Measurements from ENCODE around the gene EYS. TPM values are rescaled to one million over a fixed set of nuclear protein-coding genes. Genes with fewer than 3 reads are reported as not detected.

Gene EYS
- total RNA-seq, 1 experiment from 2014 or later: not detected

DNA sequence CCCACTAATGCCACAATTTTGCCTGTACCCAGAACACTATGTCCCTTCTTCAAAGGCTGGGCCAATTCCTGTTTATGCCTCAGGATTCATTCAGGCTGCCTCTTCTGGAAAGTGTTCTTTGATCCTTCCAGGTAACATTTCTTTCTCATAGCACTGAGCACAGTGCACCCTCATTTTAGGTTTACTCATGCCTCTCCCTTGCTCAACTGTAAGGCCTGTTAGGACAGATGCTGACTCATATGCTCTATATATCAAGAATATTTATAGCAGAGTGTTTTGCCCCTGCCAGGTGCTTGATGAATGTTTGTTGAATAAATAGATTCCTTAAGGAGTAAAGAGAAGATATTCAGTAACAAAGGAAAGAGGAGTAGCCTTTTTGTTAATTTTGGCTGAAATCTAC is 1807.5 kb downstream of the EYS start:
- no peaks in the 10 kb centered on the region for H3K4me1 Mint-ChIP-seq
- H3K23ac ChIP-seq (ENCODE audit: insufficient read length, low read depth, low read length): no peak overlapping the region
- H3K18ac ChIP-seq (ENCODE audit: insufficient read length, low read depth, low read length): no peak overlapping the region
- no peaks in the 10 kb centered on the region for H3K27me3 ChIP-seq (ENCODE audit: insufficient read depth, low read length)
- no peak overlapping the region for H2BK120ac ChIP-seq (ENCODE audit: low read depth, low read length, poor library complexity, severe bottlenecking)
- H3K9me3 ChIP-seq (ENCODE audit: control insufficient read depth, low read depth, low read length): no peaks in the 10 kb centered on the region
- H3K14ac ChIP-seq (ENCODE audit: insufficient read depth, low read length): no peak overlapping the region
- H2BK20ac ChIP-seq (ENCODE audit: low read depth, low read length, poor library complexity, severe bottlenecking): no peak overlapping the region
- no peak overlapping the region for H2AFZ ChIP-seq (ENCODE audit: low read length)
- H3K4ac ChIP-seq (ENCODE audit: low read depth, low read length): no peak overlapping the region
- no peak overlapping the region for H3K9ac ChIP-seq (ENCODE audit: extremely low read depth, insufficient read length, low read length)
- H2AK5ac ChIP-seq (ENCODE audit: insufficient read length, low read length): no peak overlapping the region
- H2BK12ac ChIP-seq (ENCODE audit: insufficient read length, low read depth, low read length): no peak overlapping the region
- H3K27ac ChIP-seq (ENCODE audit: insufficient read length, low read depth, low read length): no peak overlapping the region
- H2BK15ac ChIP-seq (ENCODE audit: low read depth, low read length): no peak overlapping the region
- no peak for DNase-seq
- H3K4me3 Mint-ChIP-seq: no peak overlapping the region
- no peak overlapping the region for H4K91ac ChIP-seq (ENCODE audit: insufficient read length, low read depth, low read length)
- no peak overlapping the region for H3K27ac Mint-ChIP-seq
- no peak overlapping the region for H2BK5ac ChIP-seq (ENCODE audit: insufficient read length, low read length)
- H3K36me3 Mint-ChIP-seq (ENCODE audit: insufficient read depth in 1 of 3, low read depth in 3 of 3): no peaks in the 10 kb centered on the region
- no peaks in the 10 kb centered on the region for H3K23me2 ChIP-seq (ENCODE audit: insufficient read length, low read depth, low read length, poor library complexity, severe bottlenecking)
- no peak overlapping the region for H3K4me2 ChIP-seq (ENCODE audit: insufficient read depth, insufficient read length, low read length)
- H3T11ph ChIP-seq (ENCODE audit: low read length): no peak overlapping the region
- H4K8ac ChIP-seq (replicated peaks; ENCODE audit: insufficient read length, low read depth, low read length): no peak overlapping the region
- TF ChIP-seq, protein P1, sequence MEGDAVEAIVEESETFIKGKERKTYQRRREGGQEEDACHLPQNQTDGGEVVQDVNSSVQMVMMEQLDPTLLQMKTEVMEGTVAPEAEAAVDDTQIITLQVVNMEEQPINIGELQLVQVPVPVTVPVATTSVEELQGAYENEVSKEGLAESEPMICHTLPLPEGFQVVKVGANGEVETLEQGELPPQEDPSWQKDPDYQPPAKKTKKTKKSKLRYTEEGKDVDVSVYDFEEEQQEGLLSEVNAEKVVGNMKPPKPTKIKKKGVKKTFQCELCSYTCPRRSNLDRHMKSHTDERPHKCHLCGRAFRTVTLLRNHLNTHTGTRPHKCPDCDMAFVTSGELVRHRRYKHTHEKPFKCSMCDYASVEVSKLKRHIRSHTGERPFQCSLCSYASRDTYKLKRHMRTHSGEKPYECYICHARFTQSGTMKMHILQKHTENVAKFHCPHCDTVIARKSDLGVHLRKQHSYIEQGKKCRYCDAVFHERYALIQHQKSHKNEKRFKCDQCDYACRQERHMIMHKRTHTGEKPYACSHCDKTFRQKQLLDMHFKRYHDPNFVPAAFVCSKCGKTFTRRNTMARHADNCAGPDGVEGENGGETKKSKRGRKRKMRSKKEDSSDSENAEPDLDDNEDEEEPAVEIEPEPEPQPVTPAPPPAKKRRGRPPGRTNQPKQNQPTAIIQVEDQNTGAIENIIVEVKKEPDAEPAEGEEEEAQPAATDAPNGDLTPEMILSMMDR (conservative IDR thresholded peaks at IDR 0.05): no peak
- no peaks in the 10 kb centered on the region for H3K4me1 ChIP-seq (ENCODE audit: insufficient read depth, low read length)
- no peaks in the 10 kb centered on the region for H4K20me1 ChIP-seq (ENCODE audit: control insufficient read depth, insufficient read depth, insufficient read length)
- no peak overlapping the region for H4K5ac ChIP-seq (ENCODE audit: insufficient read length, low read depth, low read length)
- H3K79me2 ChIP-seq (ENCODE audit: insufficient read depth, low read length): no peaks in the 10 kb centered on the region
- no peaks in the 10 kb centered on the region for H3K27me3 Mint-ChIP-seq (ENCODE audit: low read depth)
- H3K79me1 ChIP-seq (ENCODE audit: insufficient read depth, low read depth, low read length, poor library complexity, severe bottlenecking): no peaks in the 10 kb centered on the region
- H3K9me3 Mint-ChIP-seq: no peaks in the 10 kb centered on the region
- no peak overlapping the region for H3K56ac ChIP-seq (ENCODE audit: insufficient read length, low read depth, low read length)
